HG02852 (cell line): Measurements from ENCODE around the gene DTNA.

Experiments
- ATAC-seq: cut with Tn5 transposase; IDR thresholded peaks from one replicate; pipeline ENCODE4 v1.9.1; 2021; ENCODE audit warnings: mild to moderate bottlenecking, moderate library complexity; ENCODE audit not compliant: unreplicated experiment

DTNA gene

GRCh38 chr18:34847408-34847807 lies 137.3 kb downstream of the DTNA start:
- ATAC-seq, result no peak

GRCh38 chr18:34848156-34848555 lies 138.1 kb downstream of the DTNA start:
- no peak for ATAC-seq

- ATAC-seq, result no peak
These were observed 138.6 kb downstream of the DTNA start for GRCh38 chr18:34848695-34849094.

- ATAC-seq, result no peak
These were observed 147.2 kb downstream of the DTNA start for GRCh38 chr18:34857320-34857719.

- ATAC-seq, result no peak
These were observed 148.1 kb downstream of the DTNA start for GRCh38 chr18:34858188-34858587.

GRCh38 chr18:34859496-34859895 lies 149.4 kb downstream of the DTNA start:
- no peak for ATAC-seq

- ATAC-seq, result no peak
These were observed 152.5 kb downstream of the DTNA start for GRCh38 chr18:34862561-34862960.

- ATAC-seq, result no peak
These were observed 153.6 kb downstream of the DTNA start for GRCh38 chr18:34863702-34864101.

GRCh38 chr18:34864836-34865497 lies 154.9 kb downstream of the DTNA start:
- no peak for ATAC-seq

GRCh38 chr18:34866310-34866709 lies 156.2 kb downstream of the DTNA start:
- peak; percentile 75 for ATAC-seq

GRCh38 chr18:34866739-34867138 lies 156.6 kb downstream of the DTNA start:
- no peak for ATAC-seq

GRCh38 chr18:34867520-34867919 lies 157.4 kb downstream of the DTNA start:
- no peak for ATAC-seq

- ATAC-seq, result no peak
These were observed 160.6 kb downstream of the DTNA start for GRCh38 chr18:34870555-34871310.

- no peak for ATAC-seq
These were observed 161.3 kb downstream of the DTNA start for GRCh38 chr18:34871435-34871834.

GRCh38 chr18:34872066-34872465 lies 162.0 kb downstream of the DTNA start:
- no peak for ATAC-seq

GRCh38 chr18:34873986-34874580 lies 164.0 kb downstream of the DTNA start:
- no peak for ATAC-seq

GRCh38 chr18:34875150-34875549 lies 165.1 kb downstream of the DTNA start:
- no peak for ATAC-seq

GRCh38 chr18:34880403-34880802 lies 170.3 kb downstream of the DTNA start:
- no peak for ATAC-seq

- no peak for ATAC-seq
These were observed 171.1 kb downstream of the DTNA start for GRCh38 chr18:34880882-34881834.

- ATAC-seq, result no peak
These were observed 174.3 kb downstream of the DTNA start for GRCh38 chr18:34884436-34884835.

GRCh38 chr18:34886177-34886576 lies 176.1 kb downstream of the DTNA start:
- no peak for ATAC-seq
